PFSK-1 (cell line): ENCODE results near the gene CEP112.

Experiments used
- FOXP2 ChIP-seq: optimal IDR thresholded peaks from 2 replicates; pipeline ENCODE3; 2011; ENCODE audit warnings: borderline replicate concordance, control low read depth, inconsistent platforms; ENCODE audit not compliant: insufficient read depth; ENCODE audit errors: extremely low read length, extremely low read depth
- POLR2AphosphoS5 ChIP-seq: IDR thresholded peaks from 2 replicates; pipeline ENCODE4 v1.6.1; 2012; ENCODE audit warnings: low read depth, mild to moderate bottlenecking, control low read depth, low read length, moderate library complexity
- SIN3A ChIP-seq: IDR thresholded peaks from 2 replicates; pipeline ENCODE4 v1.6.1; 2012; ENCODE audit warnings: mild to moderate bottlenecking, low read length, moderate library complexity, borderline replicate concordance; ENCODE audit not compliant: insufficient read depth
- TAF1 ChIP-seq: IDR thresholded peaks from 2 replicates; pipeline ENCODE4 v1.6.1; 2012; ENCODE audit warnings: low read length, control low read depth, borderline replicate concordance; ENCODE audit not compliant: insufficient read depth
- TF ChIP-seq, protein P1 (sequence below), 2 experiments: IDR thresholded peaks; 2 replicates each; pipeline versions ENCODE4 v1.6.1 to v1.8.0; 2011 to 2012; ENCODE audit warnings: low read depth in 2 of 2, low read length in 2 of 2, control low read depth in 1 of 2, inconsistent platforms in 1 of 2, mild to moderate bottlenecking in 1 of 2, moderate library complexity in 1 of 2; ENCODE audit not compliant: insufficient read depth in 1 of 2

DNA sequence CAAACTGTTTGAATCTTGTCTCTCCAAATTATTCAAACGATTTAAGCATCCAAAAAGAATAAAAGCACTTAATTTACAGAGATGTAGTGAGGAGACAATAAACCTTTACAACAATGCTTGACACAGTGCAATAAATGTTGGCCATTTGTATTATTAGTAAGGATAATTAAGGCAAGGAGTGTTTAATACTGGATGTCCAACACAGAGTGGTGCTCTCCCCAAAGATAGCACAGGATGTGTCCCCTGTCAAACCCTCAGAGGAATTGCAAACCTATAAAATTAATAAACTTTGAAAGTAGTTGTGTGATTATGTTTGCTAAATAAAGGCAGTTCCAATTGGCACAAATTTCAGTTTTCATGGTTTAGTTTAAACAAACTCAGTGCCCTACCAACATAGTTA, 377.5 kb downstream of the CEP112 start:
- TF ChIP-seq POLR2AphosphoS5 (no peak), FOXP2 (no peak), TAF1 (no peak), SIN3A (no peak)
- TF ChIP-seq, protein P1, sequence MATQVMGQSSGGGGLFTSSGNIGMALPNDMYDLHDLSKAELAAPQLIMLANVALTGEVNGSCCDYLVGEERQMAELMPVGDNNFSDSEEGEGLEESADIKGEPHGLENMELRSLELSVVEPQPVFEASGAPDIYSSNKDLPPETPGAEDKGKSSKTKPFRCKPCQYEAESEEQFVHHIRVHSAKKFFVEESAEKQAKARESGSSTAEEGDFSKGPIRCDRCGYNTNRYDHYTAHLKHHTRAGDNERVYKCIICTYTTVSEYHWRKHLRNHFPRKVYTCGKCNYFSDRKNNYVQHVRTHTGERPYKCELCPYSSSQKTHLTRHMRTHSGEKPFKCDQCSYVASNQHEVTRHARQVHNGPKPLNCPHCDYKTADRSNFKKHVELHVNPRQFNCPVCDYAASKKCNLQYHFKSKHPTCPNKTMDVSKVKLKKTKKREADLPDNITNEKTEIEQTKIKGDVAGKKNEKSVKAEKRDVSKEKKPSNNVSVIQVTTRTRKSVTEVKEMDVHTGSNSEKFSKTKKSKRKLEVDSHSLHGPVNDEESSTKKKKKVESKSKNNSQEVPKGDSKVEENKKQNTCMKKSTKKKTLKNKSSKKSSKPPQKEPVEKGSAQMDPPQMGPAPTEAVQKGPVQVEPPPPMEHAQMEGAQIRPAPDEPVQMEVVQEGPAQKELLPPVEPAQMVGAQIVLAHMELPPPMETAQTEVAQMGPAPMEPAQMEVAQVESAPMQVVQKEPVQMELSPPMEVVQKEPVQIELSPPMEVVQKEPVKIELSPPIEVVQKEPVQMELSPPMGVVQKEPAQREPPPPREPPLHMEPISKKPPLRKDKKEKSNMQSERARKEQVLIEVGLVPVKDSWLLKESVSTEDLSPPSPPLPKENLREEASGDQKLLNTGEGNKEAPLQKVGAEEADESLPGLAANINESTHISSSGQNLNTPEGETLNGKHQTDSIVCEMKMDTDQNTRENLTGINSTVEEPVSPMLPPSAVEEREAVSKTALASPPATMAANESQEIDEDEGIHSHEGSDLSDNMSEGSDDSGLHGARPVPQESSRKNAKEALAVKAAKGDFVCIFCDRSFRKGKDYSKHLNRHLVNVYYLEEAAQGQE (IDR thresholded peaks at IDR 0.05; ENCODE audit: insufficient read depth in 1 of 2, low read depth in 2 of 2, low read length in 2 of 2): no peak
